ENCODE data around the gene WWC2.
"Not testable (repeated sequence)": the region's sequence is repeated elsewhere in the genome, so short reads cannot be mapped to it uniquely, and the experiment has no call there.

WWC2 gene

DNA sequence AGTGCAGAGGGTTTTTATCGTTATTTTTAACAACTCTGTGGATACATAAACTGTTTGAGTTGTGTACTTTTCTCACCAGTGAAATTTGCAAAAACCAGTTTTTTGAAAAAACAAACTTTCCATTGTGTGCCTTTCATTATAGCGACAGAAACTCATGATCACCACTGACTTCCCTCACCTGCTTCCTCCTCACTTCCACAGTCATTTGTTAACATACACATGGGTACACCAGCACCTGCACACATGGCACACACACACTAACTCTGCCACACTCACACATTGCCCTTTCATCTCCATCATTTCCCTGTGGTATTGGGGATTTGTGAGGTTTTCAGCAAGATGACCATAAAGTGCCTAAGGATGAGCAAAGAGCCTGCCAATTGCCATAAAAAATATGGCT, 200.4 kb downstream of the WWC2 start:
- DNase-seq (ENCODE audit: low spot score): no peak

DNA sequence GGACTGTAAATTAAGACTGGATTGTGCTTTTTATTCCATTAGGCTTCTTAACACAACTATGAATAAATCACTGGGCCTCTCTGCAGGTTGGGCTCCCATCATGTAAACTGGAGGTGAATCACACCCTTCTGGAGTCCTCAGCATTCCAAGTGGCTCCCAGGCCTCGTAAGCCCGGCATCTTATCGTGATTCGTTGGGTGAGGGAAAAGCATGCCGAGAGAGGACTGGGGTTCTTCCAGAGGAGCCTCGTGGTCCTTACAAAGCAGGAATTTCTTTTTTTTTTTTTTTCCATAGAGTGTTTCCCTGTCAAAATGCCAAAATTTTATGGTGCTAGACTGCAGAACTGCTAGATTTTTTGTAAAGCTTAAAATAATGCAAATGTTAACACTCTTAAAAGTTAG, 201.0 kb downstream of the WWC2 start:
- peak; percentile 13 for DNase-seq (ENCODE audit: low spot score)

DNA sequence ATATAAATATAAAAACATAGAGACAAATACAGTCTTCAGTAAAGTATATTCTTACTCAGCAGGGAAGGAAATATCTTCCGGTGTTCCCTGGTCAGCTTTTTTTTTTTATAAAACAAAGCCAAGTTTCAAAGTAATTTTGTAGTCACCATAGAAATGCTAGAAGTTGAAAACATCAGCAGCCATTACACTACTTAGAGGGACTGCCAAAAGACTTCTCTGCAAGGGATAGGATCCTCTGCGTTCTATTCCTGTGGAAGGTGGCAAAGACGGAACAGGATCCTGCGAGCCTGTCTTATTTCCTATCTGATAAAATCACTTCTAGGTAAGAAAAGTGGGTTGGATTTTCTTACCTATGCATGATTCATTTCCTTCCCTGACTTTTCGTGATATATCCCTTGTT, 201.6 kb downstream of the WWC2 start:
- DNase-seq (ENCODE audit: low spot score): no peak

DNA sequence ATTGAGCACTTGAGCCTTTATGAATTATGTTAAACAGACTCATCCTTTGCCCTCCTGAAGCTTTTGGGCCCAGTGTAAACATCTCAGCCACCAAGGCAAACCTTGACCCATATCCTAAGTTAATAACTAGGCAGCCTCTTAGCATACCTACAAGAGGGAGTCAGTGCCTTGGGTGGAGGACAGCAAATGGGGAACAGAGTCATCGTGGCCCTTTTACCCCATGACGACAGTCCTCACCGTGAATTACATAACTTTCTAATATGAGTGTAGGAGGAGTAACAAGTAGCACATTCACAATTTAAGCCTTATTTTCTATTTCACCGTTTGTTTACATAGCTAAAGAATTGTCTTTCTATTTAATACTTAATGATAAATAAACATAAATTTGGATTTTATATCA, 204.2 kb downstream of the WWC2 start:
- no peak for DNase-seq (ENCODE audit: low spot score)

DNA sequence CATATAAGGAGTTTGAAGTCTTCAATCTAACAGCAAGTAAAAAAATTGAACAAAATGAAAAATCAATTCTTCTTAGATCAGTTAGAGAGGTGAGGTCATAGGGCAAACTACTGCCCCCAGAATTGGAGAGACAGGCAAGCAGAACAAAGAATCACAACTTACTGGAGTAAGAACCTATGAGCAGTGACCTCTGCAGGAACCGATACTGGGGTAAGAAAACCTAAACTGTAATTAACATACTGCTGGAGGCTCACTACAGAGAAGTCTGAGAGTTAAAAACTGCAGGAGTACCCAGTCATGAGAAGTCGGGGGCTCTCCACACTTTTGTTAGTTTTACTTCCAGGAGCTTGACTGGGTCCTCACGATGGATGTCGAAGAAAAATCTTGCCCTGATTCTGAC, 205.0 kb downstream of the WWC2 start:
- DNase-seq (ENCODE audit: low spot score): no peak

DNA sequence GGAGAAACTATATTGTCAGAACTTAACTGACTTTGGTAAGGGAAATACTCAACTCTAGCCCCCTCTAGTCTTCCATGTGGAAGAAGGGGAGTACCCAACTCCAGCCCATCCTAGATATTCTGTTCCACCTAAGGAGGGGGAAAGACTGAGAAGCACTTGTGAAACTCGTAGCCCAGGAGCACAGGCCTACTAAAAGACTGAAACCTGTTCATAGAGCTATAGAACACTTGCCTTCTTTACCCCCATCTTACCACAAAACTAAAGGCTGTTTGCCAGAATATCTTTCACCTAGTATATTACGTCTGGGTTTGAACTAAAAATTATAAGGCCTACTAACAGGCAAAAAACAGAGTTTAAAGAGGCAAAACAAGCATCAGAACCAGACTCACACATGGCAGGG, 205.5 kb downstream of the WWC2 start:
- no peak for DNase-seq (ENCODE audit: low spot score)

DNA sequence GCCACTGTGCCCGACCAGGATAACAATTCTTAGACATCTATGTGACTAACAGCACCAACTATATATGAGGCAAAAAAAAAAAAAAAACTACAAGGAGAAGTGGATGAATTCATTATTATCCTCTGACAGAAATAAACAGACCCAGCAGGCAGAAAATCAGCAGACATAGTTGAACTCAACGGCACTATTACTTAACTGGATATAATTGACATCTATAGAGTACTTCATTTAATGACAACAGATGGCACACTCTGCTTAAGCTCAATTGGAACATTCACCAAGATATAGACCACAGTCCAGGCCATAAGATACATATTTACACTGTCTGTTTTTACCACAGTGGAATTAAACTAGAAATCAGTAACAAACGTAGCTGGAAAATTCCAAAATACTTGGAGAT, 207.8 kb downstream of the WWC2 start:
- no peak for DNase-seq (ENCODE audit: low spot score)

DNA sequence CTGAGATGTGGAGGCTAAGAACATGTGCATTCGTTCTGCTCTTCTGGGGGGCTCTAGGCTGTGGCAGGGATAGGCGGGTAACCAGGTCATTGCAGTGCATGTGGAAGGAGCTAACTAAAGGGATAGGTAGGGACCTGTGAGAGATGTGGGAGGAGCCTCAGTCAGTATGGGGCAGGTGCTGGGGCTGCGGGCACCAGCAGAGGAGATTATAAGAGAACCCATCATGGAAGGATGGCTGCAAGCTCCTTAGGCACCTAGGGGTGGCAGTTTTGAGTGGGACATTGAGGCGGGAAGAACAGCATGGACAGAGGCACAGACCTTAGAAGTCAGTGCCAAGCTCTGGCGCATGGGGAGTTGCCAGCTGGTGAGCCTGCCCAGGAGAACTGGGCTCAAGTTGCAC, 213.8 kb downstream of the WWC2 start:
- no peak for DNase-seq (ENCODE audit: low spot score)

DNA sequence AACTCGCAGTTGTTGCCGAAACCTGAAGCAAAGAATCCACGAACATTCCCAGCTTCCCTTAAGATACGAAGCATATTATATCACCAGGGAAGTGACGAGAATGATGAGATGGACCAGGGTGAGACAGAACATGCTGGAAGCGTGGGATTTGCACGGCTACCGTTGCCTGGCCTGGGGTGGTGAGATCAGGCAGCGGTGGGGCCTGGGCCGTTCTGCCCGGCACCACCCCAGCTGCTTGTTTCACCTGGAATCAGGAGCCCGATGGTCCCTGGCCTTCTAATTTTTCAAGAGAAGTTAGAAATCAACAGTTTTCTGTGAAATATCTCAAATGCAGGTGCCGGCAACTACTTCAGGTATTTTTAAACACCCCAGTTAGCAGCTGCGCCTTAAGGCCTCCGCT, 215.3 kb downstream of the WWC2 start:
- DNase-seq (ENCODE audit: low spot score): no peak

DNA sequence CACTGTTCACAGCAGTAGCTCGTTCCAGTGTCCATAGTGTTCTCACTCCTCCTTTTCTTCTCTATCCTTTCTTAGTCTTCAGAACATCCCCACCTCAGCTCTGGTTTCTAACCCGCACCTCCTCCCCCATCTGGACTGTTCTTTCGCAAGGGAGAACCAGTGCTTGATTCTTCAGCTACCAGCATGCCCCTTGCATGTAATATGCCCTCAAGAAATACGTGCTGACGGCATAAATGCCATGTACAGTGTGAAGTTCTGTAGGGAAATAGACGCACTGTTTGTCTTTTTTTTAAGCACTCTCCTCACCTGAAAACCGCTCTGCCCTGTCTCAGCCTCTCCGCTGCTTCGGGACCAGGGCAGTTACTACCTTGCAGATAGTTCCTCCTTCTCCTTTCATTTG, 215.7 kb downstream of the WWC2 start:
- no peak for DNase-seq (ENCODE audit: low spot score)

DNA sequence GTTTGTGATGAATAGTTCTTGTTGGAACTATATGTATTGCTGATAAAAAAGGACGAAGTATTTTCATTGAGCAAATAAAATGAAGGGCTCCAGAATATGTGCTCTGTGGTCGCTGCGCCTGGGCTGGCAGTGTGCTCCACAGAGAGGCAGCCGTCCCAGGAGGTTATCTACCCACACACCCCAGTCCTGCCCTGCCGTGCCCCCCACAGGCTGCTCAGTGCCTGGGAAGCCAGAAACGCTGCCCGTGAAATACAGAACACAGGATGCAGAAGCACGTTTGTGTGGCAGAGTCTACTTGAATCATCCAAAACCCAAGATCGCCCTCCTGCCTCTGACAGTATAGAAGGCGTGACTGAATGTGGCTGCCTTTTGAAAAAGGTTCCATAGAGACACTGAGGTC, 219.6 kb downstream of the WWC2 start:
- DNase-seq (ENCODE audit: low spot score): no peak

DNA sequence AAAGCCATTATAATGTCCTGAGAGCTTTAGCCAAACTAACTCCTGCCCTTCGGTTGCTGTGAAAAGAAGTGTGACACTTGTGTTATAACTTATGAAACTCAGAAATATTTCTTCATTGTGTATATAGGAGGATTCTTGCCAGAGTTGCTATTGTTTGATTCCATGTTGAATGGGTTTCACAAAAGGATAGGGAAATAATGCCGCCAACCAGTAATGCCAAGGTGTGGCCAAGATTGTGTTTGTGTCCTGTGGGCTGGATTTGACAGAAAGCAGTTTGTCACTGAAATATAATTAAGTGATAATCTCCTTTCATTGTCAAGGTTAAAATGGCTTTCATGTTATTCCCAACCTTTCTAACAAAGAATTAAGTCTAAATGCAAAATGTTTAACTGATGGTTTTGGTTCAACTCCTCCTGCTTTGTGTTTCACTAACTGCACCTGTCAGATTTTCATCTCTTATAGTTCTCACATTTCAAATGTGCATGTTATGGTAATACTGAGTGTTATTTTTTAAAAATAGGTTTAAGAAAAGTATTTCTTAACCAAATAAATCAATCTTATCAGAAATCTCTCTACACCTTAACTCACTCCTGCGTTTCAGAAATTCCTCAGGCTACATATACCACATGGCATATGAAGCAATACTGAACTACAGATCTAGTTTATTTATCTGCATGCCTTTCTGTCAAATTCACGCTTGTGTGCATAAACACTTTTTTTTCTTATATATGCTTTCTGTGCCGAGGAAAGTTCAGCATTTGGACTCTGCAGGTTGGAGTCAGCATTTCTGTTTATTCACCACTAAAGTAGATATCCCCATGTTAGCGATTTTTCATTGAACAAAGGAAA, 221.4 kb downstream of the WWC2 start, which contains the start of gene CLDN22:
Gene CLDN22 (minus strand): TSS at position 66 of the 849 bp plus-strand sequence. CDS start 58 bp downstream, at position 8.
- no peak for DNase-seq (ENCODE audit: low spot score)

DNA sequence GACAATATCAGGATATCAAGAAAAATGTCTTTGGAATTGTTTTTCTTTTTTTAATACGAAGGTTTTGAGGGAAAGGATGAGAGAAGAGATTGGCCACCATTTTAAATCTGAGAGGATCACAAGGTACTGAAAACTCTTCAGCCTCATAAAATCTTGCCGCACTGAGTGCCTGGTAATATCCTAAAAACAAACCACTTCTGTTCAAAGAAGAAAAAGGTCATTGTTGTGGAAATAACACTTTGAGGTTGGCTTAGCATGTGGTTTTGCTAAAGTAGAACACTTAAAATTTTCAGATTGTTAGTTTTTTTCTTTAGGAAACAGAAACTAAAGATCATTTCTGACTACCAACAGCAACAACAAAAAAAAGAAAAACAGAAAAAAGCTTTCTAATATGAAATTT, 222.0 kb downstream of the WWC2 start:
- DNase-seq (ENCODE audit: low spot score): no peak

DNA sequence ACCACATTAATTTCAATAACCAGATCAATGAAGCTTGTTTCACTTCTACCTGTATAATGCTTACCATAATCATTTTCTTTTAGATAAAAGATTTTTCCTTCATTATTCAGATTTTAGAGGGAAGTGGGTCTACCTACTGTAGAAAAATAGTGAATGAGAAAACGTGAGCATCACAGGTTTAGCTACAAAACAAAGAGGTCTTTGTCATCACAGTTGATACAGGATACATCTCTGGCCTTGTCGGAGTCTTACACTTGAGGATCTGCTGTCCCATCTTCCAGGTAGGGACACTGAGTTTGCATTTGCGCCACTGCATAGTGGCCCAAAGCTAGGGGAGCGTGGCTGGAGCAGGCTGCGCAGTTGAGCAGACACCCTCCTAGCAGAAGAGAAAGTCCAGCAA, 222.5 kb downstream of the WWC2 start:
- DNase-seq (ENCODE audit: low spot score): no peak

DNA sequence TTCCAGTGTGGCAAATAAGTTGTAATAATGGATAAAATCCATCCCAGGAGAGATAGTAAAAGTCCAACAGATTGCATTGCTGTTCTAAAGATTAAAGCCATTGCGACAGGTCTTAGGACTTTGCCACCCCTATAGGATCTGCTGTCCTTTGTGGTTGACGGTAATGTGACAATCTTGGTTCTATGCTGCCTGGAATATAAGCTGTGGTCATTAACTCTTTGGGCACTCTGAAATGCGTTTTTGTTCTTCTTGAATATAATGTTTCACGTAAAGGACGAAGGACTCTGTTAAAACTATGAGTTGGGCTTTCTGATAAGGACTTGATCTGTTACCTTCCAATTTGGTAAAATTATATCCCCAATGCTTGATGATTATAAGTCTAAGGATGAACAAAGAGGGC, 223.3 kb downstream of the WWC2 start, which contains the start of gene CLDN24:
Gene CLDN24 (minus strand): TSS at position 101 of the 400 bp plus-strand sequence. CDS start 0 bp downstream, at position 101.
- DNase-seq (ENCODE audit: low spot score): no peak

DNA sequence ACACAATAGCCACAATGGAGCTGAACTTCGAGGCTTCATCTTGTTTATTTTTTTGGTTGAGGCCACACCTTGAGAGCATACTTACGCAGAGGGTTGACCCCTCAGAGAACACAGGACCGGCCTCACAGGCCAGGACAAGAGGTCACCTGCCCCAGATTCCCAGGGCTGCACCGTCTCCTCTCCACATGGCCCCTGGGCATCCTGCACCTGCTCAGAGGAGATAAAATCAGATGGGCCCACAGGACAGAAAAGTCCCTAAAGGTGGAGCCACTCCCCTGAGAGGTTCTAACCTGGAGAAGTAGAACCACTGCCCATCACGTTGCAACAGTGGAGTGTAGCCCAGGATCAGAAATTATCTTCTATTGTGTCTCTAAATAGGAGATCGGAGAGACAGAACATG, 224.2 kb downstream of the WWC2 start:
- DNase-seq (ENCODE audit: low spot score): no peak

DNA sequence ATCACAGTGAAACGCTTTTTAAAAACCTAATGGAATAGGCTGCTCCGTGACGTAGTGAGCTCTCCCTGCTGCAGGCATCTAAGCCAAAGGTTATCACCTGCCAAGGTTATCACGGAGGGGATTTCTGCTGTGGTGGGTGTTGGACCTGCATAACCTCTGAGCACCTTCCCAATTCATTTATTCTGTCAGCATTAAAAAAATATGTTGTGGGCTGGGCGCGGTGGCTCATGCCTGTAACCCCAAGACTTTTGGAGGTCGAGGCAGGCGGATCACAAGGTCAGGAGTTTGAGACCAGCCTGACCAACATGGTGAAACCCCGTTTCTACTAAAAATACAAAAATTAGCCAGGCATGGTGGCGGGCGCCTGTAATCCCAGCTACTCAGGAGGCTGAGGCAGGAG, 225.0 kb downstream of the WWC2 start:
- DNase-seq (ENCODE audit: low spot score): not testable (repeated sequence)

DNA sequence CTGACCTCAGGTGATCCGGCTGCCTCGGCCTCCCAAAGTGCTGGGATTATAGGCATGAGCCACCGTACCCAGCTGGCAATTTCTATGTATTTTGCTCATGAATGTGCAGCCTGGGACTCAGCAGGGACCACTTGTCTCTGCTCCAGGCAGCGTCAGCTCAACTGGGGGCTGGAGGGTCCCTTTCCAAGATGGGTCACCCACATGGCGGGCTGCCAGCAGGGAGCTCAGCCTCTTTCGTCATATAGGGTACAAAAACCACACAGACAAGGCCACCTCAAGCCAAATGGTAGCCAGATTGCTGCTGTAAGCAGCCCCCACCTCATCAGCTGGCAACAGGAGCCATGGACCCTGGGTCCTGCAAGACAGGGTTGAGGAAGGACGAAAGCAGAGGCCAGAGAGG, 225.6 kb downstream of the WWC2 start:
- no peak for DNase-seq (ENCODE audit: low spot score)

DNA sequence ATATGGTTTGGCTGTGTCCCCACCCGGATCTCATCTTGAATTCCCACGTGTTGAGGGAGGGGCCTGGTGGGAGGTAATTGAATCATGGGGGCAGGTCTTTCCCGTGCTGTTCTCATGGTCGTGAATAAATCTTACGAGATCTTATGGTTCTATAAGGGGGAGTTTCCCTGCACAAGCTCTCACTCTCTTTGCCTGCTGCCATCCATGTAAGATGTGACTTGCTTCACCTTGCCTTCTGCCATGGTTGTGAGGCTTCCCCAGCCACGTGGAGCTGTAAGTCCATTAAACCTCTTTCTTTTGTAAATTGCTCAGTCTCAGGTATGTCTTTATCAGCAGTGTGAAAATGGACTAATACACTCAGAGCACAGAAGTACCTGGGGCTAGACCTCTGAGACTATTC, 227.3 kb downstream of the WWC2 start:
- DNase-seq (ENCODE audit: low spot score): not testable (repeated sequence)

DNA sequence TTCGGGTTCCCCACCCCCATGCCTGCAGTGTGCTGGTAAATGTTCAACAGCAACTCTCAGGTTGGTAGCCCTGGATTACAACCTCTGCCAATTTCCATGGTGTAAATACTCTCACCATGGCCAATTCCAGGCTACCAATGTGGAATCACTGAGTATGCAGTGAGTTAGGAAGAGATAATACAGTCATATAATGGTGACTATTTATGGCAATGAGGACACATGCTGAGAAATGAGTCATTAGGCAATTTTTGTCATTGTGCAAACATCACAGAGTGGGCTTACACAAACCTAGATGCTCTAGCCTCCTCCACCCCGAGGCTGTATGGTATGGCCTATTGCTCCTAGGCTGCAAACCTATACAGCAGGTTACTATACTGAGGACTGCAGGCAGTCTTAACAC, 227.8 kb downstream of the WWC2 start:
- DNase-seq (ENCODE audit: low spot score): peak; percentile 52

DNA sequence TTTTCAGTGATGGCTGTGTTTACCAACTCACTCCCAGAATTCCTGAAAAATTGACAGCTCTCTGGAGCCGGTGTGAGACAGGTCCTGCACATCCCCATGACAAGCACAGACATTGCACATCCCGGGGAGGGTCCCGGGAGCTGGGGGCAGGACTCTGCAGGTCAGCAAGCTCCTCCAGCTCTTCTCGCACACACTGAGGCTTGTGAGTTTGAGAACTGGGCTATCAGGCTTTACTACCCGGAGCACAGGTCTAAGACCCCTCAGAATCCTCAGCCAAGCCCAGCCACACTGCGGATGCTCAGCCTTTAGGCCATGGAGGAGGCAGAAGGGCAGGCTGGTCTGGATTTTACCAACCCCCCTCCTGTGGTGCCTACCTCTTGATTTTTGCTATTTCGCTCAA, 228.8 kb downstream of the WWC2 start:
- no peak for DNase-seq (ENCODE audit: low spot score)

DNA sequence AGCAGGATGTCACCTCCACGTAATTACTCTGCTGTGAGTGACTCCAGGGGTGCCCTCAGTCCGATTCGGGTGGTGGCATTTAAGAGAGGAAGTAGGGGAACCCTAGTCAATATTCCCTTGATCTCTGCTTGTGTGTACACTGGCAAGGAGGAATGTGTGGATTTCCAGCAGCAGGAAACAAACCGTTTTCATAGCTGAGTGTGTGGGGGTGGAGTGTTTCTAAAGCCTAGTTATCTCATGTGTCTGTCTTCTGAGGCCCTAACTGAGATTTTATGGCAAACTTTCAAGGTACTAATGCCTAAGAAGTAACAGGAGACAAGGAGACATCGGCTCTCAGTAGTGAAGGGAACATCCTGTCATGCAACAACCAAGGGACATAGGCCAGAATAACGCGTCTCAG, 229.8 kb downstream of the WWC2 start:
- DNase-seq (ENCODE audit: low spot score): peak; percentile 19

DNA sequence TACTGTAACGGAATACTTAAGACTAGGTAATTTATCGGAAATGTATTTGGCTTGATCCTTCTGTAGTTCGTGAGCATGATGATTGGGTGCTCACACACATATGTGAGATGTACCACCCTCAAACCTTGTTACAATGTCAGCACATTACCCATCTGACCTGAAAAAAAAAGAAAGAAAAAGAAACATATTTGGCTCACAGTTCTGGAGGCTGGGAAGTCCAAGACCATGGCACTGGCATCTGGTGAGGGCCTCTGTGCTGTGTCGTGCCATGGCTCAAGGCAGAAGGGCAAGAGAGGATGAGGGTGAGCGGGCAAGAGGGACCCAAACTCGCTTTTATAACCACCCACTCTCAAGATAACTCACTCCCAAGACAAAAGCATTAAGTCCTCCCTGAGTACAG, 230.2 kb downstream of the WWC2 start:
- DNase-seq (ENCODE audit: low spot score): no peak
